Measurements from ENCODE around the gene OR4D6.

The OR4D6 gene

DNA sequence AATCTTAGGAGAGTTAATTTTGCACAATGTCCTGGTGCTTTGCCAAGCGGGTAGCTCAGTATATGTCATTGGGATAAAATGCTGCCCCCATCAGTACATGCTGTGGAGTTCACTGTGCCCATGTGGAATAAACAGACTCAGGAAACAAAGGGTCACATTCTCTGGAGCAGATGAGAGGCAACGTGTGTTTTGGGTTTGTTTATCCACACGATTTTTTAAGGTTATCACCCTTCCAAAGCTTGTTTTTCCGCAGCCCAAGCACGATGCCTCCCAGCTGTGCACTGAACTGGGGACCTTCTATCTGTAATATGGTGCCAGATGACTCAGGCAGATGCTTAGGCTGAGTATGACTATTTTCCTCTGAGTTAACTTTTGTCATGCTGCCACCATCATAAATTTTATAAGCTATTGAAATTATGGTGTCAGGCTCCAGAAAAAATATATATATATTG, 6.5 kb downstream of the OR4D6 start:
- H3K4me2 ChIP-seq (ENCODE audit: low read length): no peak overlapping the region
- no peak overlapping the region for H3K27ac ChIP-seq (ENCODE audit: low read depth, low read length, poor library complexity, severe bottlenecking)
- H3K4me1 ChIP-seq (ENCODE audit: insufficient read depth, low read length, severe bottlenecking): no peaks in the 10 kb centered on the region
- H3K27me3 ChIP-seq (ENCODE audit: insufficient read depth, low read length): no peaks in the 10 kb centered on the region
- no peak overlapping the region for H3K9ac ChIP-seq (ENCODE audit: low read length)
- H3F3A ChIP-seq (ENCODE audit: insufficient read depth, low read length): no peaks in the 10 kb centered on the region
- no peaks in the 10 kb centered on the region for H4K20me1 ChIP-seq (ENCODE audit: insufficient read depth, low read length)
- no peak overlapping the region for H3K4me3 ChIP-seq (ENCODE audit: low read depth, low read length, poor library complexity, severe bottlenecking)
- no peak for TF ChIP-seq CTCF (IDR thresholded peaks at IDR 0.05; ENCODE audit: low read length)
- TF ChIP-seq EZH2 (IDR thresholded peaks at IDR 0.05; ENCODE audit: borderline replicate concordance, low read length): no peak
- H3K79me2 ChIP-seq (ENCODE audit: insufficient read depth, low read length): no peaks in the 10 kb centered on the region
- no peak overlapping the region for H2AFZ ChIP-seq (ENCODE audit: low read length)
- H3K9me3 ChIP-seq (ENCODE audit: low read length): no peaks in the 10 kb centered on the region
- no peaks in the 10 kb centered on the region for H3K36me3 ChIP-seq (ENCODE audit: insufficient read depth, low read length)
- H3K9me2 ChIP-seq (ENCODE audit: low read depth, low read length): no peaks in the 10 kb centered on the region

DNA sequence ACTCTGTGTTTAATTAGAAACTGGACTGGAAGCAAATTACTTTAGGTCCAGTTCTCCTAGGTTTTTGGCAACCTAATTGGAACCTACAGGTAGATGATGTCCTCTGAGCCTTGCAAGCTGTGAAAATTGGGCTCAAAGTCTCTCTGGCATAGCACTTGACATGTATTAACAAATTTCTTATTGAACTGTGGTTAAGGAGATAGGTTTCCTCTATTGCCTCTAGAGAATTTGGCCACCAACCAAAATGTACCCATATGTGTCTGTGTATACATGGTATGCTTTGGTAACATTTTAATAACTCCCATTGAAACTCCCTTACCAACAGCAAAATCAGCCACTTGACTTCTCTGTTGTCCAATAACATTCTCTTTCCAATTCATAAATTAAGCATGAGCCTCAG, 16.3 kb downstream of the OR4D6 start, which contains the start of gene OR4D10:
OR4D10 (plus strand) TSS at position 301 of the 400 bp plus-strand sequence. CDS start 4,115 bp downstream, outside the sequence.
- H3K4me1 ChIP-seq (ENCODE audit: insufficient read depth, low read length, severe bottlenecking): no peaks in the 10 kb centered on the region

GRCh38 chr11:59475176-59475575, 18.4 kb downstream of the OR4D6 start:
- Histone ChIP-seq H4K20me1 (ENCODE audit: insufficient read depth, low read length) (no peaks in the 10 kb centered on the region), H3K4me1 (ENCODE audit: insufficient read depth, low read length, severe bottlenecking) (no peaks in the 10 kb centered on the region), H2AFZ (ENCODE audit: low read length) (no peak overlapping the region), H3K9me3 (ENCODE audit: low read length) (no peaks in the 10 kb centered on the region), H3K27ac (ENCODE audit: low read depth, low read length, poor library complexity, severe bottlenecking) (no peak overlapping the region), H3K36me3 (ENCODE audit: insufficient read depth, low read length) (no peaks in the 10 kb centered on the region), H3K9me2 (ENCODE audit: low read depth, low read length) (no peaks in the 10 kb centered on the region), H3K4me2 (ENCODE audit: low read length) (no peak overlapping the region), H3K9ac (ENCODE audit: low read length) (no peak overlapping the region), H3K79me2 (ENCODE audit: insufficient read depth, low read length) (no peaks in the 10 kb centered on the region), H3K4me3 (ENCODE audit: low read depth, low read length, poor library complexity, severe bottlenecking) (no peak overlapping the region), H3F3A (ENCODE audit: insufficient read depth, low read length) (no peaks in the 10 kb centered on the region), H3K27me3 (ENCODE audit: insufficient read depth, low read length) (no peaks in the 10 kb centered on the region)
- TF ChIP-seq EZH2 (IDR thresholded peaks at IDR 0.05; ENCODE audit: borderline replicate concordance, low read length) (no peak), CTCF (IDR thresholded peaks at IDR 0.05; ENCODE audit: low read length) (no peak)

More for the DNA sequence above, 16.3 kb downstream of the OR4D6 start, which contains the start of gene OR4D10:
- Histone ChIP-seq H3K9me3 (ENCODE audit: low read length) (no peaks in the 10 kb centered on the region), H3K27ac (ENCODE audit: low read depth, low read length, poor library complexity, severe bottlenecking) (no peak within 1 kb of the TSS), H3K79me2 (ENCODE audit: insufficient read depth, low read length) (no peaks in the 10 kb centered on the region), H4K20me1 (ENCODE audit: insufficient read depth, low read length) (no peaks in the 10 kb centered on the region), H3F3A (ENCODE audit: insufficient read depth, low read length) (no peaks in the 10 kb centered on the region), H3K9ac (ENCODE audit: low read length) (no peak within 1 kb of the TSS), H3K4me3 (ENCODE audit: low read depth, low read length, poor library complexity, severe bottlenecking) (no peak within 1 kb of the TSS), H3K4me2 (ENCODE audit: low read length) (no peak within 1 kb of the TSS), H2AFZ (ENCODE audit: low read length) (no peak within 1 kb of the TSS), H3K9me2 (ENCODE audit: low read depth, low read length) (no peaks in the 10 kb centered on the region), H3K36me3 (ENCODE audit: insufficient read depth, low read length) (no peaks in the 10 kb centered on the region), H3K27me3 (ENCODE audit: insufficient read depth, low read length) (no peaks in the 10 kb centered on the region)
- no peak for TF ChIP-seq EZH2 (IDR thresholded peaks at IDR 0.05; ENCODE audit: borderline replicate concordance, low read length)
- TF ChIP-seq CTCF (IDR thresholded peaks at IDR 0.05; ENCODE audit: low read length): no peak
